ENCODE results near the gene ZNF22. TPM values are rescaled to one million over a fixed set of nuclear protein-coding genes. Genes with fewer than 3 reads are reported as not detected.

ZNF22 gene
- total RNA-seq, 1 experiment from 2014 or later: 13.5 TPM

DNA sequence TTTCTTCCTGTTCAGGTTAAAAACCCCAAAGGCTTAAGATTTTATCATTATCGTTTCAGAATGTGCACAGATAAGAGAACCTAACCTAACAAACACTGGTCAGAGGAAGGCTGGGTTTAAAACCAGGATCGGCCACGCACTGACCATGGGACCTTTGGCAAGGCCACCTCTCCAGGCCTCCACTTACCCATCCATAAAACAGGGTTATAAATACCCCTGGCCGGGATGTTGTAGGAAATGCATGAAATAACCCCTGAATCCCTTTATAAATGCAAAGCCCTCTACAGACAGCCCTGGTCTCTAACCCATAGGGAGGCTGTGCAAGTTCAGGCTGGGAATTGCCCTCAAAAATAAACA, 22.5 kb upstream of the ZNF22 start:
- ATAC-seq (no peak), DNase-seq (ENCODE audit: low read depth, low spot score) (no peak)
- RAD21 ChIA-PET (ENCODE audit: low non-redundant PET in 1 of 2, low total read pairs in 2 of 2, uncharacterized antibody in 2 of 2, unreplicated experiment in 2 of 2): interaction anchor here in 1 of 2 experiments (1.2 kb wide), 1 partner anchor 45 kb away, joined by 3 read pairs; no protein-coding TSS in a partner anchor
- Histone ChIP-seq H4K20me1 (ENCODE audit: insufficient read depth) (no peaks in the 10 kb centered on the region), H3K4me3 (replicated peaks in 1 of 2; ENCODE audit: low read depth in 1 of 2, low read length in 2 of 2) (peak overlapping the region; percentile 43 to 56), H2AFZ (ENCODE audit: low read depth, low read length, poor library complexity, severe bottlenecking) (no peak overlapping the region), H3K4me2 (ENCODE audit: low read length) (peak overlapping the region; percentile 89), H3K36me3 (ENCODE audit: control insufficient read depth in 1 of 2, insufficient read depth in 2 of 2, low read length in 2 of 2) (no peaks in the 10 kb centered on the region), H3K9me3 (ENCODE audit: control insufficient read depth in 1 of 2, insufficient read depth in 1 of 2, low read depth in 1 of 2, low read length in 2 of 2) (no peaks in the 10 kb centered on the region), H3K9ac (ENCODE audit: low read length) (peak overlapping the region; percentile 65), H3K9me2 (ENCODE audit: insufficient read depth) (no peaks in the 10 kb centered on the region), H3K79me2 (ENCODE audit: insufficient read depth, low read length) (no peaks in the 10 kb centered on the region), H3K27ac (ENCODE audit: low read depth, low read length) (peak overlapping the region; percentile 63; the same call in 1 of the 2 replicates), H3K4me1 (ENCODE audit: control insufficient read depth in 1 of 2, insufficient read depth in 2 of 2, low read length in 2 of 2) (peaks cover 57 to 75% of the 10 kb centered on the region in 2 experiments), H3K27me3 (ENCODE audit: insufficient read depth, low read length) (no peaks in the 10 kb centered on the region)
- BruUV-seq (replicated peaks): TSS peak; percentile 88
- intact Hi-C loops (cut with micrococcal nuclease): loop anchor here (1.0 kb wide), 1 partner anchor 19 kb away; the partner anchor contains the start of gene RASSF4
- CTCF ChIA-PET: interaction anchor here (0.9 to 3.1 kb wide), 4 partner anchors 16 to 45 kb away, joined by 3 to 14 read pairs (median 4); no protein-coding TSS in a partner anchor
- TF ChIP-seq JUND (IDR thresholded peaks at IDR 0.05): no peak
- TF ChIP-seq CEBPB (IDR thresholded peaks at IDR 0.05; ENCODE audit: low read depth): no peak
- no peak for TF ChIP-seq TCF7L2 (IDR thresholded peaks at IDR 0.05; ENCODE audit: borderline replicate concordance, extremely low read depth, insufficient read depth, insufficient read length)
- no peak for TF ChIP-seq ZFX (IDR thresholded peaks at IDR 0.05)
- TF ChIP-seq POLR2A (IDR thresholded peaks at IDR 0.05; ENCODE audit: borderline replicate concordance, extremely low read depth, insufficient read depth, insufficient read length): no peak
- no peak for TF ChIP-seq POLR2AphosphoS5 (IDR thresholded peaks at IDR 0.05; ENCODE audit: low read depth, low read length)
- TF ChIP-seq SIN3A (IDR thresholded peaks at IDR 0.05; ENCODE audit: low read depth): no peak
- no peak for TF ChIP-seq ATF3 (IDR thresholded peaks at IDR 0.05)
- no peak for TF ChIP-seq SP1 (IDR thresholded peaks at IDR 0.05; ENCODE audit: low read depth)
- TF ChIP-seq, protein P1, sequence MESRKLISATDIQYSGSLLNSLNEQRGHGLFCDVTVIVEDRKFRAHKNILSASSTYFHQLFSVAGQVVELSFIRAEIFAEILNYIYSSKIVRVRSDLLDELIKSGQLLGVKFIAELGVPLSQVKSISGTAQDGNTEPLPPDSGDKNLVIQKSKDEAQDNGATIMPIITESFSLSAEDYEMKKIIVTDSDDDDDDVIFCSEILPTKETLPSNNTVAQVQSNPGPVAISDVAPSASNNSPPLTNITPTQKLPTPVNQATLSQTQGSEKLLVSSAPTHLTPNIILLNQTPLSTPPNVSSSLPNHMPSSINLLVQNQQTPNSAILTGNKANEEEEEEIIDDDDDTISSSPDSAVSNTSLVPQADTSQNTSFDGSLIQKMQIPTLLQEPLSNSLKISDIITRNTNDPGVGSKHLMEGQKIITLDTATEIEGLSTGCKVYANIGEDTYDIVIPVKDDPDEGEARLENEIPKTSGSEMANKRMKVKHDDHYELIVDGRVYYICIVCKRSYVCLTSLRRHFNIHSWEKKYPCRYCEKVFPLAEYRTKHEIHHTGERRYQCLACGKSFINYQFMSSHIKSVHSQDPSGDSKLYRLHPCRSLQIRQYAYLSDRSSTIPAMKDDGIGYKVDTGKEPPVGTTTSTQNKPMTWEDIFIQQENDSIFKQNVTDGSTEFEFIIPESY (IDR thresholded peaks at IDR 0.05; ENCODE audit: extremely low read depth, insufficient replicate concordance, low read length): no peak
- no peak for TF ChIP-seq FOSL1 (IDR thresholded peaks at IDR 0.05; ENCODE audit: low read depth)
- TF ChIP-seq ZNF274 (IDR thresholded peaks at IDR 0.05; ENCODE audit: low read depth, low read length): no peak
- TF ChIP-seq EZH2 (IDR thresholded peaks at IDR 0.05): no peak
- TF ChIP-seq EZH2phosphoT487 (IDR thresholded peaks at IDR 0.05; ENCODE audit: borderline replicate concordance): no peak
- TF ChIP-seq CBX3 (IDR thresholded peaks at IDR 0.05; ENCODE audit: low read depth): no peak
- no peak for TF ChIP-seq REST (IDR thresholded peaks at IDR 0.05; ENCODE audit: low read depth)
- POLR2A ChIA-PET: interaction anchor here (0.8 to 1.8 kb wide), 8 partner anchors 10 to 257 kb away, joined by 3 to 15 read pairs (median 6); no protein-coding TSS in a partner anchor
